GM12865 (cell line): ENCODE data around the gene LAYN.

Source experiments
- DNase-seq: peaks from one replicate; pipeline ENCODE4 v3.0.0; 2010; ENCODE audit warnings: low read depth
- H3K4me3 ChIP-seq: 2 replicates; pipeline ENCODE4 v1.5.1; 2011; ENCODE audit warnings: mild to moderate bottlenecking, low read depth, low read length, control low read depth
- CTCF ChIP-seq: IDR thresholded peaks from 2 replicates; pipeline ENCODE4 v1.5.1; 2011; ENCODE audit warnings: low read length, control low read depth, low read depth, inconsistent platforms; ENCODE audit not compliant: insufficient read depth; ENCODE audit errors: missing control alignments

LAYN gene

GRCh38 chr11:111540114-111540936, at the start of gene LAYN:
Gene LAYN (plus strand): TSS chr11:111540720. CDS start chr11:111540844, 124 bp downstream.
- no peak for TF ChIP-seq CTCF
- peak within 1 kb of the TSS; percentile 3 for H3K4me3 ChIP-seq
- no peak for DNase-seq

GRCh38 chr11:111494040-111494439, 46.5 kb upstream of the LAYN start:
- H3K4me3 ChIP-seq, result no peak overlapping the region
- DNase-seq, result no peak
- no peak for TF ChIP-seq CTCF

- no peak for TF ChIP-seq CTCF
- H3K4me3 ChIP-seq, result no peak overlapping the region
- no peak for DNase-seq
Observed at GRCh38 chr11:111499483-111499882, 41.0 kb upstream of the LAYN start.

- no peak for DNase-seq
- no peak for TF ChIP-seq CTCF
Observed at GRCh38 chr11:111500481-111500880, 40.0 kb upstream of the LAYN start.

GRCh38 chr11:111502611-111503010, 37.9 kb upstream of the LAYN start:
- TF ChIP-seq CTCF, result no peak
- no peak overlapping the region for H3K4me3 ChIP-seq
- no peak for DNase-seq

More at GRCh38 chr11:111500481-111500880, 40.0 kb upstream of the LAYN start:
- H3K4me3 ChIP-seq, result no peak overlapping the region

GRCh38 chr11:111510311-111510710, 30.2 kb upstream of the LAYN start:
- DNase-seq, result no peak
- TF ChIP-seq CTCF, result no peak
- no peak overlapping the region for H3K4me3 ChIP-seq
